CD4-positive, alpha-beta T cell treated with Interleukin-6 for 4 hours (primary cell): ENCODE measurements around the gene ENOPH1.
"Not testable (repeated sequence)": the region's sequence is repeated elsewhere in the genome, so short reads cannot be mapped to it uniquely, and the experiment has no call there.

Experiments
- DNase-seq: peaks from one replicate; pipeline ENCODE4 v3.0.0-alpha.2; 2020; ENCODE audit warnings: mixed read lengths

Gene ENOPH1

GRCh38 chr4:82473621-82474164 lies 43.3 kb downstream of the ENOPH1 start:
- DNase-seq, result no peak

- not testable (repeated sequence) for DNase-seq
These were observed 45.5 kb downstream of the ENOPH1 start for GRCh38 chr4:82475931-82476330.

- not testable (repeated sequence) for DNase-seq
These were observed 47.1 kb downstream of the ENOPH1 start for GRCh38 chr4:82477469-82477868.

GRCh38 chr4:82479562-82479961 lies 49.2 kb downstream of the ENOPH1 start:
- no peak for DNase-seq

GRCh38 chr4:82480771-82481505 lies 50.5 kb downstream of the ENOPH1 start:
- DNase-seq, result no peak

GRCh38 chr4:82481506-82481840 lies 51.1 kb downstream of the ENOPH1 start:
- DNase-seq, result no peak

- no peak for DNase-seq
These were observed 52.0 kb downstream of the ENOPH1 start for GRCh38 chr4:82482387-82482786.

- DNase-seq, result no peak
These were observed 54.8 kb downstream of the ENOPH1 start for GRCh38 chr4:82484996-82485783.

- DNase-seq, result no peak
These were observed 58.7 kb downstream of the ENOPH1 start for GRCh38 chr4:82489076-82489475.

- DNase-seq, result no peak
These were observed 59.6 kb downstream of the ENOPH1 start for GRCh38 chr4:82489987-82490386.

- DNase-seq, result no peak
These were observed 61.0 kb downstream of the ENOPH1 start for GRCh38 chr4:82491251-82491960.

- DNase-seq, result no peak
These were observed 63.5 kb downstream of the ENOPH1 start for GRCh38 chr4:82493721-82494425.

GRCh38 chr4:82495666-82496065 lies 65.3 kb downstream of the ENOPH1 start:
- no peak for DNase-seq

GRCh38 chr4:82496349-82496748 lies 66.0 kb downstream of the ENOPH1 start:
- no peak for DNase-seq

GRCh38 chr4:82499738-82500434 lies 69.5 kb downstream of the ENOPH1 start:
- DNase-seq, result no peak

GRCh38 chr4:82500435-82501153 lies 70.2 kb downstream of the ENOPH1 start:
- no peak for DNase-seq

GRCh38 chr4:82501154-82501442 lies 70.7 kb downstream of the ENOPH1 start:
- no peak for DNase-seq

- no peak for DNase-seq
These were observed 77.6 kb downstream of the ENOPH1 start for GRCh38 chr4:82508011-82508410.

- DNase-seq, result no peak
These were observed 78.5 kb downstream of the ENOPH1 start for GRCh38 chr4:82508806-82509428.

- DNase-seq, result no peak
These were observed 79.8 kb downstream of the ENOPH1 start for GRCh38 chr4:82510216-82510615.
